CD4-positive, alpha-beta T cell treated with Interleukin-4 for 1 hour (primary cell): ENCODE results near the gene PPOX.

Experiments
- DNase-seq, 2 donors: peaks; one replicate each; pipeline ENCODE4 v3.0.0-alpha.2; 2020 to 2022

Gene PPOX

GRCh38 chr1:161165742-161166668 is at the start of gene PPOX:
TSS of gene PPOX (plus strand) at chr1:161166426. CDS start at chr1:161166848, 422 bp downstream.
- peak; percentile 95 to 97 for DNase-seq

- peak; percentile 84 to 85 for DNase-seq
Observed at GRCh38 chr1:161117759-161118581, 48.3 kb upstream of the PPOX start, which contains the start of the genes NIT1 and PFDN2. TSS of gene NIT1 (plus strand) at chr1:161118105. CDS start at chr1:161118177, 72 bp downstream. TSS of gene PFDN2 (minus strand) at chr1:161118037. CDS start at chr1:161118026, 11 bp downstream.

- DNase-seq, result peak; percentile 75 to 83
Observed at GRCh38 chr1:161119092-161119903, 46.9 kb upstream of the PPOX start.

GRCh38 chr1:161121042-161121650 is 45.1 kb upstream of the PPOX start:
- DNase-seq, result no peak

- peak in 1 of 2 donors; percentile 21 for DNase-seq
Observed at GRCh38 chr1:161121834-161122233, 44.4 kb upstream of the PPOX start.

GRCh38 chr1:161122967-161123366 is 43.3 kb upstream of the PPOX start:
- no peak for DNase-seq

- no peak for DNase-seq
Observed at GRCh38 chr1:161127649-161128048, 38.6 kb upstream of the PPOX start.

- no peak for DNase-seq
Observed at GRCh38 chr1:161128591-161129420, 37.4 kb upstream of the PPOX start.

- DNase-seq, result no peak
Observed at GRCh38 chr1:161130266-161130665, 36.0 kb upstream of the PPOX start.

GRCh38 chr1:161131523-161132409 is 34.5 kb upstream of the PPOX start:
- DNase-seq, result peak in 1 of 2 donors; percentile 32

GRCh38 chr1:161132410-161133219 is 33.6 kb upstream of the PPOX start, which contains the start of gene DEDD:
TSS of gene DEDD (minus strand) at chr1:161132667. CDS start at chr1:161124462, 8,205 bp downstream.
- DNase-seq, result peak; percentile 96 to 97

- no peak for DNase-seq
Observed at GRCh38 chr1:161133220-161133740, 32.9 kb upstream of the PPOX start.

GRCh38 chr1:161137881-161138280 is 28.3 kb upstream of the PPOX start:
- no peak for DNase-seq

GRCh38 chr1:161138431-161138830 is 27.8 kb upstream of the PPOX start:
- DNase-seq, result no peak

GRCh38 chr1:161139766-161140165 is 26.5 kb upstream of the PPOX start:
- peak; percentile 50 to 71 for DNase-seq

GRCh38 chr1:161140755-161141400 is 25.3 kb upstream of the PPOX start:
- no peak for DNase-seq

GRCh38 chr1:161145832-161146231 is 20.4 kb upstream of the PPOX start:
- DNase-seq, result no peak

- DNase-seq, result no peak
Observed at GRCh38 chr1:161153176-161153575, 13.1 kb upstream of the PPOX start.
